MG63 (cell line): ENCODE data around the gene MERTK. TPM values are rescaled to one million over a fixed set of nuclear protein-coding genes. Genes with fewer than 3 reads are reported as not detected.
"Not testable (repeated sequence)": the region's sequence is repeated elsewhere in the genome, so short reads cannot be mapped to it uniquely, and the experiment has no call there.

Experiments used
- DNase-seq: peaks from one replicate; pipeline ENCODE4 v3.0.0-alpha.2; 2020
- H3K27me3 ChIP-seq: fragments of 250-450 bp; sonication (Bioruptor Pico); 2 replicates; pipeline ENCODE4 v1.5.1; 2020; ENCODE audit warnings: mild to moderate bottlenecking, moderate library complexity
- H3K36me3 ChIP-seq: fragments of 250-450 bp; sonication (Bioruptor Pico); 2 replicates; pipeline ENCODE4 v1.5.1; 2020; ENCODE audit warnings: mild to moderate bottlenecking, moderate library complexity
- H3K4me3 ChIP-seq: fragments of 250-450 bp; sonication (Bioruptor Pico); 2 replicates; pipeline ENCODE4 v1.5.1; 2020; ENCODE audit warnings: mild to moderate bottlenecking, moderate library complexity
- H3K9me3 ChIP-seq: fragments of 250-450 bp; sonication (Bioruptor Pico); 2 replicates; pipeline ENCODE4 v1.5.1; 2020; ENCODE audit warnings: mild to moderate bottlenecking, moderate library complexity
- total RNA-seq: library from RNA; depleted of rRNA; stranded (reverse); fragments of >200 nt; shearing (Covaris generic); gene quantifications from 2 replicates; pipeline ENCODE4 v1.2.3, GENCODE V29; 2014; ENCODE audit warnings: low replicate concordance; rRNA removed

MERTK gene
- 0.23 TPM in 1 of 2 replicates, not detected in the other for total RNA-seq

DNA sequence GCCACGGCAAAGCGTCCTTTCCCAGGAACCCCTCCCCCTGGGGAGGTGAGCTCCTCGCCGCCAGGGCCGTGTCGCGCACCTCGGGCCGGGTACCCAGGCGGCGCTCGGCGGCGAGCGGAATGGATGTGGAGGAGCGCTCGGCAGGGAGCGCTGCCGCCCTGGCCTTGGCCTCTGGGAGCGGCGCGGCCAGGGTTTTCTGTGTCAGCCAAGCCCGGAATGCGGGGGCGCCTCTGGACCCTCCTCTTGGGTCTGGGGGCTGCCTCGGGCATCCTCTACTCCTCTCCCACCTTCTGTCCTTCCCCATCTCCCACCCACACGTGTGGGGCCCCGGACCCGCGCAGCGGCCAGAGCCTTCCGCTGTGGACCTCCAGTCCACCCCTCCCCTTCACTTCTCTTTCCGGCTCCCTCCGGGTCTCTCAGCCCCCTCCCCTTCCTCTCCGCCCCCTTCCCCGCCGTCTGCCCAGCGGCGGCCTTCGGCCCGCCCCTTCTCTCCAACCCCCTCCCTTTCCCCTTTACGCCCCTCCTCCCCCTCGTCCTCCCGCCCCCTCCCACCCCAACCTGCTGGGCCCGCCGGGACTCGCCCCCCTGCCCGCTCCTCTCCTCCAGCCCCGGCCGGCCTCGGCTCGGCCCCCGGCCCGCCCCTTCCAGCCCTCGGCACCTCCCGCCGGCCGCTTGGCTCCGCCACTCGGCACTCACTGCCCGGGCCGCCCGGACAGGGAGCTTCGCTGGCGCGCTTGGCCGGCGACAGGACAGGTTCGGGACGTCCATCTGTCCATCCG is at the start of gene MERTK:
MERTK (plus strand) TSS at position 684 of the 779 bp plus-strand sequence. CDS start 129 bp downstream, outside the sequence.
- Histone ChIP-seq H3K4me3 (peak within 1 kb of the TSS; percentile 60), H3K36me3 (no peaks in the 10 kb centered on the region), H3K9me3 (no peaks in the 10 kb centered on the region), H3K27me3 (peaks cover 22% of the 10 kb centered on the region)
- peak; percentile 77 for DNase-seq

GRCh38 chr2:111850646-111851045 is 47.8 kb upstream of the MERTK start:
- H3K36me3 ChIP-seq, result peaks cover 12% of the 10 kb centered on the region
- DNase-seq, result peak; percentile 13
- H3K9me3 ChIP-seq, H3K27me3 ChIP-seq, H3K4me3 ChIP-seq: not testable (repeated sequence)

DNA sequence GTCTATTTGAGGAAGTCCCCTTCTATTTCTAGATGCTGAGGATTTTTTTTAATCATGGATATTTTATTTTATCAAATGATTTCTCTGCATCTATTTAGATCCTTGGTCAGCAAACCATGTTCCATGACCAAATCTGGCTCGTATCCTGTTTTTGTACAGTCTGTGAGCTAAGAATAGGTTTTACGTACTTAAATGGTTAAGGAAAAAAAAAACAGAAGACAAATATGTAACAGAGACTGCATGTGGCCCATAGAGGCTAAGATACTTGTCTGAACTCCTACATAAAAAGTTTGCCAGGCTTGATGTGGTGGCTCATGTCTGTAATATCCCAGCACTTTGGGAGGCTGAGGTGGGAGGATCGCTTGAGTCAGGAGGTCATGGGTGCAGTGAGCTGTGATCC is 45.9 kb upstream of the MERTK start:
- not testable (repeated sequence) for H3K4me3 ChIP-seq, DNase-seq, H3K27me3 ChIP-seq, H3K9me3 ChIP-seq, H3K36me3 ChIP-seq

- not testable (repeated sequence) for H3K9me3 ChIP-seq, H3K36me3 ChIP-seq, H3K27me3 ChIP-seq, H3K4me3 ChIP-seq, DNase-seq
Measured at GRCh38 chr2:111860005-111860404, 38.4 kb upstream of the MERTK start.

DNA sequence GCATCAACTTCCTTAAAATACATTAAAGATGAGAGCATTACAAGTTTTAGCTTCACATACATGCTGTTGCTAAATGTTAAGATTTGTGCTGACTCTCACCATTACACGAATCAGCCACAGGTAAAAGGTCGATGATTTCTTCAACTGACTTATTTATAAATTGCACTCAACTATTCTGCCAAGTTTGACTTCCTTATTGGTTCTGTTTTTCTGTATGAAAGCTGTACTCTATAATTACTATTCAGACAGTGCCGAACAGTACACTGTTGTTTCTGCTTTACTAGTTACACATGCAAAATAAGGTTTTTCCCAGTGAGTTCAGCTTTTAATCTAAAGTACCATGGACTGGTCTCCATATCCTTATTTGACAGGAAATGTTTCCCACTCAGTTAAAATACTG is 33.3 kb upstream of the MERTK start:
- H3K9me3 ChIP-seq, H3K27me3 ChIP-seq, H3K4me3 ChIP-seq, DNase-seq, H3K36me3 ChIP-seq: not testable (repeated sequence)

DNA sequence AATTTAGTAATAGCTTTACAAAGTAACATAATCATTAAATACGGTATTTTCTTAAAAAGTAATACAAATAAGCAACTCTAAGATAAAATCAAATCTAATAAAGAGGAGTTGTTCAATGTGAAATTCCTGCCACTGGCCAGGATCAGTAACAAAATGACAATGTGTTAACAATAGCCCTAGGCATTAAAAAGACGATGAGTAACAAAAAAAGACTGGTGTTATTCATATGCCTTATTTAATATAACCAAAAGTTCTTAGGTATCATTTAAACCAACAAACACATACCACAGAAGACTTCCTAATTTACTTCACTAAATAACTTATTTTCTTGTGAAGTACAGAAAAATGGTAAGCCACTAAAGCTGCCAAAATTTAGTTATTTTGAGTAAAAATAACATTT is 25.6 kb upstream of the MERTK start:
- H3K27me3 ChIP-seq, H3K9me3 ChIP-seq, H3K4me3 ChIP-seq, DNase-seq: not testable (repeated sequence)
- H3K36me3 ChIP-seq, result peaks cover 16% of the 10 kb centered on the region

DNA sequence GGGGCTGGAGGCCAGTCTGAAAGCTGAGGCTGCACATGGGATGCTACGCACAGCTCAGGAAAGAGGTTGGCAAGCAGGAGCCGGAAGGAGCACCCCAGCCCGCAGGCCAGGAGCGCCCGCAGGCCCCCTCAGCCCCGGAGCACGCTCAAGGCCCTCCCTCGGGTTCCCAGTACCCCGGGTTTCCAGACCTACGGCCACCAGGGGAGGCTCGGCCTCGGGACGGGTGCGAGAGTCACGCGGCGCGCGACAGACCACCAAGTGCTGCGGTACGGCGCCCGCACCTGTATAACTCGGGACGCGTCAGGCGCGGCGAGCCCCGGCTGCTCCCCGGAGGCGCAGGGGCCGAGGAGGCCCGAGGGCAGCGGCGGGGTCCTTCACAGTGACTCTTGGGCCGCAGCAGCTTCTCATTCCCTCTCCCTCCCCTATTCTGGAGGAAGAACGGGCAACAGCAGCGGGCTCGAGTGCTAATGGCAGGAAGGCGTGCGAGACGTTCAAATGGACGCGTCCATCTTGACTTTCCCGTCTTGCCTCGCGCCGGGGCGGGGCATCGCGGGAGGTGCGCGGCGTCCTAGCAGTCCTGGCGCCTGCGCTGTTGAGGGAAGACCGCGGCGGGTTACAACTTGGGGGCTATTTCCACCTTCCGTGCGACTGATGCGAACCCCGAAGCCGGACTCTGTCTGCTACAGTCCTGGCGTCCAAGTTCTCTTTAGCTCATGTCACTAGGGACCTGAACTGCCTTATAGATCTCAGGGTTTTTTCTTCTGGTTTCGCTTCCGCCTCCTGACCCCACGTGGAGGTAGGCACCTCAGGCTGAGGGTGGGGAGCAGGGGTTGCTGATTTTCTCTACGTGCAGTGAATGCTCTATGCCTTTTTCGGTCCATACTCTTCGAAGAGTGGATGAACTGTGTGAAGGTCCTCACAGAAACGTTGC is 14.5 kb upstream of the MERTK start, which contains the start of gene ANAPC1:
ANAPC1 (minus strand) TSS at position 533 of the 931 bp plus-strand sequence. CDS start 3,368 bp downstream, outside the sequence.
- no peaks in the 10 kb centered on the region for H3K9me3 ChIP-seq
- H3K36me3 ChIP-seq, result peaks cover 7% of the 10 kb centered on the region
- no peaks in the 10 kb centered on the region; the same call in 1 of the 2 replicates for H3K27me3 ChIP-seq
- peak within 1 kb of the TSS; percentile 99 for H3K4me3 ChIP-seq
- DNase-seq, result peak; percentile 88

- Histone ChIP-seq H3K9me3 (no peaks in the 10 kb centered on the region), H3K4me3 (peak overlapping the region; percentile 99), H3K36me3 (peaks cover 7% of the 10 kb centered on the region), H3K27me3 (peaks cover 2% of the 10 kb centered on the region)
- DNase-seq, result no peak
Measured at GRCh38 chr2:111884592-111884964, 13.8 kb upstream of the MERTK start.

GRCh38 chr2:111896024-111896423 is 2.4 kb upstream of the MERTK start:
- DNase-seq, result no peak
- no peaks in the 10 kb centered on the region for H3K9me3 ChIP-seq
- peaks cover 22% of the 10 kb centered on the region for H3K27me3 ChIP-seq
- no peaks in the 10 kb centered on the region for H3K36me3 ChIP-seq
- no peak overlapping the region for H3K4me3 ChIP-seq

- Histone ChIP-seq H3K36me3 (no peaks in the 10 kb centered on the region), H3K27me3 (peaks cover 22% of the 10 kb centered on the region), H3K4me3 (no peak overlapping the region), H3K9me3 (no peaks in the 10 kb centered on the region)
- DNase-seq, result no peak
Measured at GRCh38 chr2:111896576-111896975, 1.8 kb upstream of the MERTK start.

DNA sequence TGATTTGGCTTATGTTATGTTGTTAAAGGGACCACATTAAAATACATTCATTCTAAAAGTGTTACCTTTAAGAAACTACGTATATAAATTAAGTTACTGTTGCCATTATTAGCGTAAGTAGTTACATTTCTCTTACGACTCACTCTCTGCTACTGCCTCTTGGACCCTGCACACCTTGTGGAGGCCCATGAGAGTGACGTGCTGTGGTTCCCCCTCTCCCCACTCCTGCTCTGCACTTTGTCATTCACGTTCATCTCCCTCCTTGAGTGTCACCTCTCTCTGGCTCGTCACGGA is 830 bp upstream of the MERTK start:
- H3K36me3 ChIP-seq, result no peaks in the 10 kb centered on the region
- peak overlapping the region; percentile 60 for H3K4me3 ChIP-seq
- H3K9me3 ChIP-seq, result no peaks in the 10 kb centered on the region
- no peak for DNase-seq
- H3K27me3 ChIP-seq, result peaks cover 22% of the 10 kb centered on the region

GRCh38 chr2:111898703-111899514 is 502 bp downstream of the MERTK start:
- H3K27me3 ChIP-seq, result peaks cover 22% of the 10 kb centered on the region

DNA sequence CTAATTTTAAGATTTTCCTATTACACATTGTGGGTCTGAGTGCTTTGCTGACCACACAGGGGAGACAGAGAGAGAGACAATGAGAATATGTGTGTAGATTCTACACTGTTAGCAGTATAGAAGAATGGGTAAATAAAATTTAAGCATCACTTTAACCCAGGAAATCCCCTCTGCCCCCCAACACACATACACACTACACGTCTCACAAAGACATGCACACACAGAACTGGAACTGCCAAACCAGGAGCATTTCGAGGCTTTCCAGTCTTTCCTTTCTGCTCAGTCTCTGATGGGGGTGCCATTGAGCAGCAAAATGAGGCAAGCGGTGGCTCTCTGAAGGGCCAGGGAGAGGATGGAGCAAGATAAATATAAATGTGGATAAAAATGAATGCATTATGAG is 2.5 kb downstream of the MERTK start:
- no peaks in the 10 kb centered on the region for H3K36me3 ChIP-seq
- no peak for DNase-seq
- H3K9me3 ChIP-seq, result no peaks in the 10 kb centered on the region
- H3K4me3 ChIP-seq, result no peak overlapping the region
- peaks cover 22% of the 10 kb centered on the region for H3K27me3 ChIP-seq

More at GRCh38 chr2:111898703-111899514, 502 bp downstream of the MERTK start:
- no peaks in the 10 kb centered on the region for H3K9me3 ChIP-seq
- no peak for DNase-seq
- peak overlapping the region; percentile 60 for H3K4me3 ChIP-seq
- no peaks in the 10 kb centered on the region for H3K36me3 ChIP-seq

DNA sequence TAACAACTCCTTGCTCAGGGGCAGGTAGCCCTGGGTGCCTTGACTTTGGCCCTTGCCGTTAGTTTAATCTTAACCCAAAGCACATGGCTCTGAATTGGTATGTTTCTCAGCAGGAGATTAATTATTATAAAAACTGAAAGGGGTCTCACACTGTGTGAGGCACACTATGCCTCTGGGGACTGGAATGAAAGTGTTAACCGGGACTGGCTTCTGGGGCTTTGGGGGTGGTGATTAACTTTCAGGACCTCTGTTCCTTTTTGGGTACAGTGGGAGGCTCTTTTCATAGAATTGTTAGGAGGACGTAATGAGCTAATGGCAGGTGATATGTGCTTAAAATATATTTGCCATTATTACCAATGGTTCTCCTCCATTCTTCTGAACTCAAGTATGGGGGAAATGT is 5.1 kb downstream of the MERTK start:
- DNase-seq, result no peak
- H3K4me3 ChIP-seq, result no peak overlapping the region
- H3K27me3 ChIP-seq, result peaks cover 22% of the 10 kb centered on the region
- no peaks in the 10 kb centered on the region for H3K9me3 ChIP-seq
- no peaks in the 10 kb centered on the region for H3K36me3 ChIP-seq

DNA sequence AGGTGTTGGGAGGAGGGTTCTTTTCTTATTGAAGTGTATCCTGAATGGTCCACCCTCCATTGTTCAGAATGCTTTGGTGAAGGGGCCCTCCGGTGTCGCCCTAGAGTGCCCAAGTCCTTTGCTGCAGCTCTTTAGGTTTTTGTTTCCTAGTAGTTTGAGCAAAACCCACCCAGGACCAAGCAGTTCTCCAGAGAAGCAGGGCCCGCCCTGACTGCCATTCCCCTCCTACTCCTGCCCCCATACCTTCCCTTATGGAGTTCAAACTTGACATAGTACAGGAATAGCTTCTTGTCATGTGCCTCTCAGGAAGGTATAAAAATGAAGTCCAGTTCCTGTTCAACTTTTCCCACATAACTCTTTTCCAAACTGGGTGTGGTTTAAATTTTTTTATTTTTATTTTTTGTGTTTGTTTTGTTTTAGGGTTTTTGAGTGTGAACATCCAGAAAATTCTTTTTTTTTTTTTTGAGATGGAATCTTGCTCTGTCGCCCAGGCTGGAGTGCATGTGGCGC is 5.6 kb downstream of the MERTK start:
- H3K27me3 ChIP-seq, result peaks cover 17% of the 10 kb centered on the region
- no peaks in the 10 kb centered on the region for H3K36me3 ChIP-seq
- H3K4me3 ChIP-seq, result no peak overlapping the region
- no peak for DNase-seq
- no peaks in the 10 kb centered on the region for H3K9me3 ChIP-seq

- Histone ChIP-seq H3K27me3 (peaks cover 8% of the 10 kb centered on the region), H3K4me3 (no peak overlapping the region), H3K36me3 (no peaks in the 10 kb centered on the region), H3K9me3 (no peaks in the 10 kb centered on the region)
- DNase-seq, result no peak
Measured at GRCh38 chr2:111904726-111905474, 6.5 kb downstream of the MERTK start.
